Measurements from ENCODE around the gene PRSS37. TPM values are rescaled to one million over a fixed set of nuclear protein-coding genes. Genes with fewer than 3 reads are reported as not detected.

PRSS37 gene, protein sequence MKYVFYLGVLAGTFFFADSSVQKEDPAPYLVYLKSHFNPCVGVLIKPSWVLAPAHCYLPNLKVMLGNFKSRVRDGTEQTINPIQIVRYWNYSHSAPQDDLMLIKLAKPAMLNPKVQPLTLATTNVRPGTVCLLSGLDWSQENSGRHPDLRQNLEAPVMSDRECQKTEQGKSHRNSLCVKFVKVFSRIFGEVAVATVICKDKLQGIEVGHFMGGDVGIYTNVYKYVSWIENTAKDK
- not detected in 2 replicates for total RNA-seq

DNA sequence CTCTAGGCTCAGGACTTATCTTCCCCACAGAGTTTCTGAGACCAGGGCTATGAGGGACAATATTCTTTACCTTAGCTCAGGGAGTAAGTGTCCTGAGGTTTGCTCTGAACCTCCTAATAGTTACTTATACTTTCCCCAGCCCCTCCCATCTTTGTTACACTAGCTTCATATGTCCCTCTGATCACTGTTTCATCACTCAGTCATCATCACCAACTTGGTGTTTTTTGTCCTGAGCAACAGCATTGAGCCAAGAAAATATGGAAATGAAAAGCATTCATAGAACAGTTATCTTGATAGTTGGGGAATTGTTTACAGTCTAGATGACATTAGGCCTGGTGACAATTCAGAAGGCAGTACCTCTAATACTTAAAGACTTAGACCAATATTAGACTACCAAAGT, at the start of gene PRSS37:
TSS of gene PRSS37 (minus strand) at position 101 of the 400 bp plus-strand sequence. CDS start 436 bp downstream, outside the sequence.

DNA sequence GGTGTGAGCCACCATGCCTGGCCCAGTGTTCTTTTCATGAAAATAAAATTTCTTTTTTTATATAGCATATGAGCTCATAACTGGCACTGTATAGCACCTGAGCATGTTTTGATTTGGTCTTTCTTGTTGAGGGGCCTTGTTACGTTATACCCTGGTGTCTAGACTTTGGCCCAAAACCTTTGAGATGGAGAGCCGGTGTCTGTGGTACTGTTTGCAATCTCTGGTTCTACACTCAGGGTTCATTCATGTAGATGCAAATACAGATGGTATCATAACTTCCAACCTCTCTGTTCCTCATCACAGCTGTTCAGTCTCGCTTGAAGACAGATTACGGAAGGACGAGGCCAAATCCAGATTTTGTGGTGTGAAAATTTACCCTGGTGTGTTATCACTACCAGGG, 51.4 kb downstream of the PRSS37 start, which contains the start of gene TAS2R5:
TSS of gene TAS2R5 (plus strand) at position 301 of the 400 bp plus-strand sequence. CDS start 145 bp downstream, outside the sequence.

Other genes with a start within 250 kb of the PRSS37 start
- gene DENND11, start 139.3 kb downstream of the PRSS37 start, total RNA-seq, result 5.7 and 9.6 TPM in 2 replicates
- gene WEE2, start 133.1 kb downstream of the PRSS37 start, total RNA-seq, result 0.17 TPM in 1 of 2 replicates, not detected in the other
- 158 and 165 TPM in 2 replicates for gene SSBP1, start 103.1 kb downstream of the PRSS37 start, total RNA-seq
- 1.3 and 1.5 TPM in 2 replicates for gene TAS2R3, start 77.4 kb downstream of the PRSS37 start, total RNA-seq
- gene TAS2R4, start 64.8 kb downstream of the PRSS37 start, total RNA-seq, result 0.79 and 1.3 TPM in 2 replicates
- gene TAS2R5, start 51.3 kb downstream of the PRSS37 start, total RNA-seq, result 0.43 and 0.79 TPM in 2 replicates
- gene OR9A4, start 74.9 kb upstream of the PRSS37 start, total RNA-seq, result not detected in 2 replicates
- not detected in 2 replicates for gene CLEC5A, start 105.5 kb upstream of the PRSS37 start, total RNA-seq
- gene TAS2R38, start 132.3 kb upstream of the PRSS37 start, total RNA-seq, result not detected in 2 replicates
- gene MGAM, start 154.4 kb upstream of the PRSS37 start, total RNA-seq, result not detected in 2 replicates

Measured in bronchial smooth muscle cell (primary cell).